H1 (cell line): ENCODE measurements around the gene LRRFIP1. TPM values are rescaled to one million over a fixed set of nuclear protein-coding genes. Genes with fewer than 3 reads are reported as not detected.

Experiments
- RAD21 ChIP-seq, 2 experiments: IDR thresholded peaks in 1 of 2; conservative IDR thresholded peaks in 1 of 2; 2 replicates each; pipeline ENCODE4 v1.6.1; 2011; ENCODE audit warnings: low read depth in 2 of 2, low read length in 2 of 2, improper control_type of control experiment in 1 of 2, inconsistent platforms in 1 of 2, mild to moderate bottlenecking in 1 of 2, moderate library complexity in 1 of 2
- polyA plus RNA-seq, 7 experiments: library from polyadenylated mRNA; depleted of rRNA in 3 of 7; stranded (reverse) in 5 of 7; unstranded in 2 of 7; fragments of >200 nt in 5 of 7; fragments of 200-250 nt in 2 of 7; gene quantifications; 1 replicate in 5 of 7; 2 replicates in 1 of 7; 4 replicates in 1 of 7; pipeline versions ENCODE4 v1.2.1 to v1.2.3, GENCODE V29; 2011 to 2013; ENCODE audit warnings: missing spikeins in 2 of 7, mixed read lengths in 2 of 7
- total RNA-seq: library from RNA; stranded (reverse); fragmentation: NEBNext Ultra II Directional; extraction: Animal tissue kit (Norgen Biotek cat#: 25700); gene quantifications from 2 replicates; pipeline ENCODE4 v1.2.1, GENCODE V29; 2021

LRRFIP1 gene
- total and polyA plus RNA-seq, 2 of the 8 experiments (the other 6 are each of a cell fraction or from before 2014, with no cell fraction given), result 12.1 to 75.8 TPM

DNA sequence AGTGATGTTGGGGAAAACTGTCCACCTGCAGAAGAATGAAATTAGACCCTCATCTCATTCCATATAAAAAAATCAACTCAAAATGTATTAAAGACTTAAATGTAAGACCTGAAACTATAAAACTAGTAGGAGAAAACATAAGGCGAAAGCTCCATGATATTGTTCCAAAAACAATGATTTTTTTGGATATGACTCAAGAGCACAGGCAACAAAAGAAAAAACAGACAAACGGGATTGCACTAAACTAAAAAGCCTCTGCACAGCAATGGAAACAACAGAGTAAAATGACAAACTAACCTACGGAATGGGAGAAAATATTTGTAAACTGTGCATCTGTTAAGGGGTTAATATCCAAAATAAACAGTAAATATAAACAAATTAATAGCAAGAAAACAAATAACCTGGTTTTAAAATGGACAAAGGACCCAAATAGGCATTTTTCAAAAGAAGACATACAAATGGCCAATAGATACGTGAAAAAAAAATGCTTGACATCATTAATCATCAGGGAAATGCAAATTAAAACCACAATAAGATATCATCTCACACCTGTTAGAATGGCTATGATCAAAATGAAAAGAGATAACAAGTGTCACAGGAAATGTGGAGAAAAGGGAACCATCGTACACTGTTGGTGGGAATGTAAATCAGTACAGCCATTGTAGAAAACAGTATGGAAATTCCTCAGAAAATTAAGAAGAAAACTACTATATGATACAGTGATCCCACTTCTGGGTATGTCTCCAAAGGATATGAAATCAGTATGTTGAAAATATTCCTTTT, 26.6 kb downstream of the LRRFIP1 start (continued):
- TF ChIP-seq RAD21 (IDR thresholded peaks at IDR 0.05 in 1 of 2, conservative IDR thresholded peaks at IDR 0.05 in 1 of 2; ENCODE audit: low read depth in 2 of 2, low read length in 2 of 2), result no peak
